ENCODE data around the gene RPS14.
A peak's percentile ranks its signal among the peaks of the same experiment; 100 is the strongest.

RPS14 gene

GRCh38 chr5:150394912-150395687 is 54.4 kb downstream of the RPS14 start:
- no peak for DNase-seq (ENCODE audit: extremely low spot score)
- CTCF ChIA-PET: interaction anchor here (1.2 to 14.3 kb wide), 7 partner anchors 9 to 64 kb away, joined by 3 to 222 read pairs (median 5); no protein-coding TSS in a partner anchor
- TF ChIP-seq CTCF (IDR thresholded peaks at IDR 0.05; ENCODE audit: control extremely low read depth, extremely low read depth, low read depth, missing control alignments): no peak
- POLR2A ChIA-PET: interaction anchor here (0.6 to 2.9 kb wide), 5 partner anchors 10 to 56 kb away, joined by 4 to 11 read pairs (median 5); partner anchors contain the start of gene CD74

- peak; percentile 66 for DNase-seq (ENCODE audit: extremely low spot score)
- no peak for TF ChIP-seq CTCF (IDR thresholded peaks at IDR 0.05; ENCODE audit: control extremely low read depth, extremely low read depth, low read depth, missing control alignments)
- POLR2A ChIA-PET: interaction anchor here (0.6 to 2.4 kb wide), 3 partner anchors 13 to 57 kb away, joined by 5 to 11 read pairs (median 5); partner anchors contain the start of gene CD74
- CTCF ChIA-PET: interaction anchor here (1.3 to 14.3 kb wide), 4 partner anchors 10 to 65 kb away, joined by 4 to 222 read pairs (median 6); no protein-coding TSS in a partner anchor
Observed at GRCh38 chr5:150394131-150394530, 55.4 kb downstream of the RPS14 start.

GRCh38 chr5:150393096-150393645 is 56.4 kb downstream of the RPS14 start:
- CTCF ChIA-PET: interaction anchor here (1.4 to 2.6 kb wide), 2 partner anchors 11 to 57 kb away, joined by 3 to 7 read pairs; no protein-coding TSS in a partner anchor
- POLR2A ChIA-PET: interaction anchor here (0.5 to 1.2 kb wide), 2 partner anchors 8 to 315 kb away, joined by 3 read pairs; no protein-coding TSS in a partner anchor
- no peak for DNase-seq (ENCODE audit: extremely low spot score)
- TF ChIP-seq CTCF (IDR thresholded peaks at IDR 0.05; ENCODE audit: control extremely low read depth, extremely low read depth, low read depth, missing control alignments): no peak

GRCh38 chr5:150392680-150393079 is 56.9 kb downstream of the RPS14 start:
- POLR2A ChIA-PET: interaction anchor here (0.6 to 1.2 kb wide), 2 partner anchors 8 to 1136 kb away, joined by 3 to 5 read pairs; no protein-coding TSS in a partner anchor
- no peak for TF ChIP-seq CTCF (IDR thresholded peaks at IDR 0.05; ENCODE audit: control extremely low read depth, extremely low read depth, low read depth, missing control alignments)
- no peak for DNase-seq (ENCODE audit: extremely low spot score)
- CTCF ChIA-PET: interaction anchor here (1.4 kb wide), 1 partner anchor 58 kb away, joined by 3 read pairs; no protein-coding TSS in a partner anchor
